ACHN (cell line): Measurements from ENCODE around the gene SPINK6.

Source experiments
- DNase-seq: peaks from one replicate; pipeline ENCODE4 v3.0.0-alpha.2; 2015
- in situ Hi-C: cut with HindIII; loops from 2 replicates; pipeline ENCODE4 v1.10.0; 2017; ENCODE audit warnings: low sequenced_read_pairs, low pct_ligation_motif_present, low pct_unique_long_range_greater_than_20kb

The SPINK6 gene

DNA sequence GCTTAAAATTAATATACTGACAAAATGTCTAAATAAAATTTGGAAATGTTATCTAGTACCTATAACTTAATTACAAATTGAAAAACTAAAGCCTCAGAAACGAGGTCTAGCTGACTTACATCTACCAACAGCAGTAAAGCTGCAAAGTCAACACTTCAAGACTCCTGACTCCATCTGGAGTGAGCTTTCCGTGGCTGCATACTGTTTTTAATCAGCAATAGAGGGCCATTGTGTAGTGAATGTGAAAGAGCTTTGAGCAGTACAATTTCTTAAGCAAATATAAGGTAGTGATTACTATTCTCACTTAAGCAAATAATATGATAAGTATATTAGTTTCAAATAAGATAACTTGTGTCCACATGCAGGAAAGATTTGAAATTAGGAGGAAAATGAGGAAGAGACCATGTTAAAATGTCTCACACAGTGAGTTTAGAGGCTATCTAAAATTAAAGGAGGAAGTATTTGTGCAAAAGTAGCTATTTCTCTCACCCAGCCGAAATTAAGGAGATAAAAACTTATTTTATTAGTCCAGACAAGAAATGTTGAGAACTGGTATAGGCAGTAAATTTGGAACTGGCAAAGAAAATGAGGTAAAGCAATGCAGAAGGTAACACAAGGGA lies 6.4 kb downstream of the SPINK6 start:
- in situ Hi-C loops: no loop called here

GRCh38 chr5:148214665-148215185 lies 11.9 kb downstream of the SPINK6 start:
- no peak for DNase-seq
- in situ Hi-C loops: no loop called here

More for the DNA sequence above, 6.4 kb downstream of the SPINK6 start:
- DNase-seq: no peak

- DNase-seq: no peak
- in situ Hi-C loops: no loop called here
Measured at GRCh38 chr5:148221508-148221907, 18.7 kb downstream of the SPINK6 start.

GRCh38 chr5:148224117-148224742 lies 21.4 kb downstream of the SPINK6 start:
- DNase-seq: no peak
- in situ Hi-C loops: no loop called here

DNA sequence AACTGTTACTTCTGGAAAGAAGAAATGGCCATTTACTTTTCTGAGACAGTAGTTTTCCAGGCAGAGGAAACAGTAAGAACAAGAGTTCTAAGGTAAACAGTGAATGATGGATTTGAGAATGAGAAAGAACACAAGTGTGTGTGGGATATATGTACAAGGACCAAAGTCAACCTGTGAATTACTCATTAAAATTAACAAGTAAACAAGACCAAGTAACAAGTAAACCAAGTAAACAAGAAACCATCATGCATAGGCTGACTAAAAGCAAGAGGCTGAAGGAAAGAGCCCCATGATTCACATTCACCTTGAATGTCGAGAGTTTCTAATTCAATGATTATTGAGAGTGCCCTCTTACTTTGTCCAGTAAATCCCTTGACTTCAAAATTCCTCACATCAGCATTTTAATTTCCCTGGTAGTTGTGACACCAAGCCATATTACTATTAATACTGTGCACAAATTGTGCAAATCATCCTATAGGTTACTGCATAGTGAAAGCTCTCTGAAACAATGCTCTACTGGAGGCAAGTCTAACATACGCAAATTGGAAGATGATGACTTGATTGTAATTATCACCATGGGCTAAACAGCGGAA lies 25.6 kb downstream of the SPINK6 start:
- no peak for DNase-seq
- in situ Hi-C loops: no loop called here

DNA sequence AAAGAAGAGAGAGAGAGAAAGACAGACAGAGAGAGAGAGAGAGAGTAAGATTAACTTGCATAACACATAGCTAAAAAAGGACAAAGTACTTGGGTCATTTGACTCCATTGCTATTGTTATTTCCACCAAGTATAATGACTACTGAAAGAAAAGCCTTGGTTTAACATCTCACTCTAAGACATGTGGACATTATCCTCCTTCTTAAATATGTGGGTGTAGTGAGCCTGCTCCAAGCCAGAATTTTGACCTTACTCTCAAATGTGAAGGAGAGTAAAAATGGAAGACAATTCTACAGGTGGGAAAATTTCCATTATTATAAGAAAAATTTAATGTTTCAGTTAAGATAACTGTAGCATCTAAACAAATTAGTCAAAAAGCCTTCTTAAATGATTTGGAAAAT lies 27.0 kb downstream of the SPINK6 start:
- in situ Hi-C loops: no loop called here
- DNase-seq: no peak

- no peak for DNase-seq
- in situ Hi-C loops: no loop called here
Measured at GRCh38 chr5:148230240-148230639, 27.4 kb downstream of the SPINK6 start.

GRCh38 chr5:148237785-148238417 lies 35.1 kb downstream of the SPINK6 start:
- DNase-seq: no peak
- in situ Hi-C loops: no loop called here

DNA sequence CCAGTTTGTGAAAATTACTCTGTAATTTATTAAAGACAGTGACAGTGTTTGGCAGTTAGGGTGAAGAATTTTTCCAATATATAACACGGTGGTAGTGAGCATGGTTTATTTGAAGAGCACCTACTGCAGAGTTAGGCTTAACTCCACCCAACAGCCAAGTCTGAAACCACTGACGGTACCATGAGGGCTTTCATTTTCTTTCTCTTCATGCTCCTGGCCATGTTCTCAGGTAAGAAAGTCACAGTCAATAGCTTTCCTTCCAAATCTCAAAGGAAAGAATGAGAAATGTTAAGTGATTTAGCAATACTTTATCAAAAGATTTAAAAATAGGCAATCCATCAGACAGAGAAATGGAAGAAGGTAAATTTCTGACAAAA lies 35.6 kb downstream of the SPINK6 start, which contains the start of gene MARCOL:
Gene MARCOL (plus strand): TSS at position 108 of the 377 bp plus-strand sequence. CDS start 73 bp downstream, at position 181.
- no peak for DNase-seq
- in situ Hi-C loops: no loop called here

- no peak for DNase-seq
- in situ Hi-C loops: no loop called here
Measured at GRCh38 chr5:148248894-148249293, 46.1 kb downstream of the SPINK6 start.

GRCh38 chr5:148255456-148255855 lies 52.6 kb downstream of the SPINK6 start:
- no peak for DNase-seq
- in situ Hi-C loops: no loop called here

DNA sequence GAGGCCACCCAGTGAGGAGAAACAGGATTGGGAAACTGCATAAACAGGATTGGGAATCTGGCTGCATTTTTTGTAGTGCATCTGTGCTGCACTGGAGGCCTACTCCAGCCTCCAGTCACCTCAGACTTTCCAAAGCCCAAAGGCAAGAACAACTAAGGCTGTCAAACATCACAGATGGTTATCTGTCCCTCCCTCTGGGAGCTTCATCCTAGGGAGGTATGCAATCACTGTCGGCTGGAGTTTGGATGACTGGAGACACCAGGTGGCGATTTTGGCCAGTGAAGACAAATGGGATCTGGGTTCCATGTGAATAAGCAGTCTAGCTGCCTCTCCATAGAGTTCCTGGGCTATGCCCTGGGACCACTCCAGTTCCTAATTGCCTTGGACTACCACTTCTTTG lies 56.4 kb downstream of the SPINK6 start:
- no peak for DNase-seq
- in situ Hi-C loops: no loop called here

DNA sequence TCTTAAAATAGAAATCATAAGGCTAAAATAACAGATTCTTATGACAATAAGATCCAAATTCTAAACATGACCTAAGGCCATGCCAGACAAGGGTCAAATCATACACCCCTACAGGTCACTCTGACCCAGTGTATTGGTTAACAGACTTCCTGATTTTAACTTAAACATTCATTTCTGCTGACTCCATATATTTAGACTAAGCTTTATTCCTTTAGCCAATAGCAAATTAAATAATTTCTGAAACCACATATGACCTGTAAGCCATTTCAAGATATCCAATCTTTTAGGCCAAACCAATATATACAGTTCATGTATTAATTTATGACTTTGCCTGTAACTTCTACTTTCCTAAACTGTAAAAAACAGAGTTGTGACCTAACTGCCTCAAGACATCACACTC lies 58.4 kb downstream of the SPINK6 start:
- in situ Hi-C loops: no loop called here
- DNase-seq: no peak
